ENCODE measurements around the gene RARRES2. TPM values are rescaled to one million over a fixed set of nuclear protein-coding genes. Genes with fewer than 3 reads are reported as not detected.
"Not testable (repeated sequence)": the region's sequence is repeated elsewhere in the genome, so short reads cannot be mapped to it uniquely, and the experiment has no call there.

The RARRES2 gene
- polyA plus RNA-seq, 1 donor (not counting 4 experiments of a cell fraction or from before 2014, with no cell fraction given) = not detected

- no peak overlapping the region for H3K9ac ChIP-seq (ENCODE audit: control insufficient read depth, extremely low read depth, insufficient read depth, low read length)
- H3K4me1 ChIP-seq (ENCODE audit: control insufficient read depth, extremely low read depth, insufficient read depth, low read length) = no peaks in the 10 kb centered on the region
- H3K9me3 ChIP-seq (ENCODE audit: control insufficient read depth, low read depth, low read length) = no peaks in the 10 kb centered on the region
- no peak overlapping the region for H2AFZ ChIP-seq (ENCODE audit: control insufficient read depth, low read length)
- no peaks in the 10 kb centered on the region for H3K9me1 ChIP-seq (ENCODE audit: control insufficient read depth, extremely low read depth, insufficient read depth, low read length)
- no peak overlapping the region for H3K4me2 ChIP-seq (ENCODE audit: control insufficient read depth, extremely low read depth, insufficient read depth, low read depth, low read length)
- no peak for FAIRE-seq
- DNase-seq (ENCODE audit: low read depth, low spot score) = no peak
- no peak overlapping the region for H3K27ac ChIP-seq (ENCODE audit: control insufficient read depth, insufficient read depth, low read length)
- dilution Hi-C loops (cut with MboI; ENCODE audit: extremely low pct_ligation_motif_present, low sequenced_read_pairs) = no loop called here
- no peaks in the 10 kb centered on the region for H3K79me2 ChIP-seq (ENCODE audit: control insufficient read depth, insufficient read depth, low read length)
- no peaks in the 10 kb centered on the region for H3K36me3 ChIP-seq (ENCODE audit: control insufficient read depth in 2 of 2, extremely low read depth in 1 of 2, insufficient read depth in 2 of 2, low read length in 2 of 2)
- H3K4me3 ChIP-seq (ENCODE audit: control insufficient read depth in 2 of 3, extremely low read depth in 1 of 3, insufficient read depth in 2 of 3, low read depth in 1 of 3, low read length in 3 of 3) = no peak overlapping the region
- TF ChIP-seq, protein P1, sequence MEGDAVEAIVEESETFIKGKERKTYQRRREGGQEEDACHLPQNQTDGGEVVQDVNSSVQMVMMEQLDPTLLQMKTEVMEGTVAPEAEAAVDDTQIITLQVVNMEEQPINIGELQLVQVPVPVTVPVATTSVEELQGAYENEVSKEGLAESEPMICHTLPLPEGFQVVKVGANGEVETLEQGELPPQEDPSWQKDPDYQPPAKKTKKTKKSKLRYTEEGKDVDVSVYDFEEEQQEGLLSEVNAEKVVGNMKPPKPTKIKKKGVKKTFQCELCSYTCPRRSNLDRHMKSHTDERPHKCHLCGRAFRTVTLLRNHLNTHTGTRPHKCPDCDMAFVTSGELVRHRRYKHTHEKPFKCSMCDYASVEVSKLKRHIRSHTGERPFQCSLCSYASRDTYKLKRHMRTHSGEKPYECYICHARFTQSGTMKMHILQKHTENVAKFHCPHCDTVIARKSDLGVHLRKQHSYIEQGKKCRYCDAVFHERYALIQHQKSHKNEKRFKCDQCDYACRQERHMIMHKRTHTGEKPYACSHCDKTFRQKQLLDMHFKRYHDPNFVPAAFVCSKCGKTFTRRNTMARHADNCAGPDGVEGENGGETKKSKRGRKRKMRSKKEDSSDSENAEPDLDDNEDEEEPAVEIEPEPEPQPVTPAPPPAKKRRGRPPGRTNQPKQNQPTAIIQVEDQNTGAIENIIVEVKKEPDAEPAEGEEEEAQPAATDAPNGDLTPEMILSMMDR (optimal IDR thresholded peaks at IDR 0.05 in 1 of 3, IDR thresholded peaks at IDR 0.05 in 1 of 3, conservative IDR thresholded peaks at IDR 0.05 in 1 of 3; ENCODE audit: extremely low read depth in 1 of 3, insufficient read depth in 2 of 3, low read length in 3 of 3) = no peak
- TF ChIP-seq EZH2 (IDR thresholded peaks at IDR 0.05; ENCODE audit: low read length) = no peak
- no peaks in the 10 kb centered on the region for H3K27me3 ChIP-seq (ENCODE audit: control insufficient read depth, extremely low read depth, insufficient read depth, low read length)
- H4K20me1 ChIP-seq (ENCODE audit: control insufficient read depth, extremely low read depth, insufficient read depth, low read length) = no peaks in the 10 kb centered on the region
Measured at GRCh38 chr7:150313367-150313809, 28.0 kb downstream of the RARRES2 start.

GRCh38 chr7:150312649-150313366, 28.6 kb downstream of the RARRES2 start:
- H4K20me1 ChIP-seq (ENCODE audit: control insufficient read depth, extremely low read depth, insufficient read depth, low read length); H3K79me2 ChIP-seq (ENCODE audit: control insufficient read depth, insufficient read depth, low read length); H3K4me3 ChIP-seq (ENCODE audit: control insufficient read depth in 2 of 3, extremely low read depth in 1 of 3, insufficient read depth in 2 of 3, low read depth in 1 of 3, low read length in 3 of 3); H3K27me3 ChIP-seq (ENCODE audit: control insufficient read depth, extremely low read depth, insufficient read depth, low read length); H3K9me3 ChIP-seq (ENCODE audit: control insufficient read depth, low read depth, low read length); FAIRE-seq; H2AFZ ChIP-seq (ENCODE audit: control insufficient read depth, low read length); H3K9me1 ChIP-seq (ENCODE audit: control insufficient read depth, extremely low read depth, insufficient read depth, low read length); H3K36me3 ChIP-seq (ENCODE audit: control insufficient read depth in 2 of 2, extremely low read depth in 1 of 2, insufficient read depth in 2 of 2, low read length in 2 of 2); H3K27ac ChIP-seq (ENCODE audit: control insufficient read depth, insufficient read depth, low read length); H3K4me2 ChIP-seq (ENCODE audit: control insufficient read depth, extremely low read depth, insufficient read depth, low read depth, low read length); DNase-seq (ENCODE audit: low read depth, low spot score); H3K9ac ChIP-seq (ENCODE audit: control insufficient read depth, extremely low read depth, insufficient read depth, low read length); H3K4me1 ChIP-seq (ENCODE audit: control insufficient read depth, extremely low read depth, insufficient read depth, low read length); dilution Hi-C loops (cut with MboI; ENCODE audit: extremely low pct_ligation_motif_present, low sequenced_read_pairs): not testable (repeated sequence)

DNA sequence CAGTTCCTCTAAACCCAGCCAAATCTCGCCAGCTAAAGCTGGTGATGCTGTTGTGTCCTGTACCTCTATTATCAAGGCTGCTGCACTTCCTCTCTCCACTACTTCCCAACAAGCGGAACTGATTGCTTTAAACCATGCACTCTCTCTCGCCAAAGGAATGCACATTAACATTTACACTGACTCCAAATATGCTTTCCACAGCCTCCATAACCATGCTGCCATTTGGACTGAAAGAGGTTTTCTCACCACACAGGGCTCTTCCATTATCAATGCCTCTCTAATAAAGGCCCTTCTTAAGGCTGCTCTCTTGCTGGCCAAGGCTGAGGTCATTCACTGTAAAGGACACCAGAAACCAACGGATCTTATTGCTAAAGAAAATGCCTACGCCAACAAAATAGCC, 29.7 kb downstream of the RARRES2 start:
- H2AFZ ChIP-seq (ENCODE audit: control insufficient read depth, low read length) = no peak overlapping the region
- dilution Hi-C loops (cut with MboI; ENCODE audit: extremely low pct_ligation_motif_present, low sequenced_read_pairs) = no loop called here
- H3K27me3 ChIP-seq (ENCODE audit: control insufficient read depth, extremely low read depth, insufficient read depth, low read length) = no peaks in the 10 kb centered on the region
- H3K79me2 ChIP-seq (ENCODE audit: control insufficient read depth, insufficient read depth, low read length) = no peaks in the 10 kb centered on the region
- no peak overlapping the region for H3K9ac ChIP-seq (ENCODE audit: control insufficient read depth, extremely low read depth, insufficient read depth, low read length)
- H3K36me3 ChIP-seq (ENCODE audit: control insufficient read depth in 2 of 2, extremely low read depth in 1 of 2, insufficient read depth in 2 of 2, low read length in 2 of 2) = no peaks in the 10 kb centered on the region
- no peak overlapping the region for H3K4me3 ChIP-seq (ENCODE audit: control insufficient read depth in 2 of 3, extremely low read depth in 1 of 3, insufficient read depth in 2 of 3, low read depth in 1 of 3, low read length in 3 of 3)
- H3K9me3 ChIP-seq (ENCODE audit: control insufficient read depth, low read depth, low read length) = no peaks in the 10 kb centered on the region
- no peak overlapping the region for H3K27ac ChIP-seq (ENCODE audit: control insufficient read depth, insufficient read depth, low read length)
- no peak overlapping the region for H3K4me2 ChIP-seq (ENCODE audit: control insufficient read depth, extremely low read depth, insufficient read depth, low read depth, low read length)
- FAIRE-seq (no peak), DNase-seq (ENCODE audit: low read depth, low spot score) (no peak)
- no peak for TF ChIP-seq EZH2 (IDR thresholded peaks at IDR 0.05; ENCODE audit: low read length)
- TF ChIP-seq, protein P1 (optimal IDR thresholded peaks at IDR 0.05 in 1 of 3, IDR thresholded peaks at IDR 0.05 in 1 of 3, conservative IDR thresholded peaks at IDR 0.05 in 1 of 3; ENCODE audit: extremely low read depth in 1 of 3, insufficient read depth in 2 of 3, low read length in 3 of 3) = no peak
- H3K9me1 ChIP-seq (ENCODE audit: control insufficient read depth, extremely low read depth, insufficient read depth, low read length) = no peaks in the 10 kb centered on the region
- H4K20me1 ChIP-seq (ENCODE audit: control insufficient read depth, extremely low read depth, insufficient read depth, low read length) = no peaks in the 10 kb centered on the region
- H3K4me1 ChIP-seq (ENCODE audit: control insufficient read depth, extremely low read depth, insufficient read depth, low read length) = no peaks in the 10 kb centered on the region
